ENCODE data around the gene LBP.

Gene LBP, protein sequence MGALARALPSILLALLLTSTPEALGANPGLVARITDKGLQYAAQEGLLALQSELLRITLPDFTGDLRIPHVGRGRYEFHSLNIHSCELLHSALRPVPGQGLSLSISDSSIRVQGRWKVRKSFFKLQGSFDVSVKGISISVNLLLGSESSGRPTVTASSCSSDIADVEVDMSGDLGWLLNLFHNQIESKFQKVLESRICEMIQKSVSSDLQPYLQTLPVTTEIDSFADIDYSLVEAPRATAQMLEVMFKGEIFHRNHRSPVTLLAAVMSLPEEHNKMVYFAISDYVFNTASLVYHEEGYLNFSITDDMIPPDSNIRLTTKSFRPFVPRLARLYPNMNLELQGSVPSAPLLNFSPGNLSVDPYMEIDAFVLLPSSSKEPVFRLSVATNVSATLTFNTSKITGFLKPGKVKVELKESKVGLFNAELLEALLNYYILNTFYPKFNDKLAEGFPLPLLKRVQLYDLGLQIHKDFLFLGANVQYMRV
- 0 reads per million in 9 experiments for total RNA-seq

- Mint-ChIP-seq H3K4me1 (ENCODE audit: low read depth in 2 of 2) (no peaks in the 10 kb centered on the region), H3K27me3 (peaks cover 20 to 58% of the 10 kb centered on the region in 2 donors), H3K27ac (no peak within 1 kb of the TSS), H3K36me3 (ENCODE audit: insufficient read depth) (no peaks in the 10 kb centered on the region), H3K4me3 (no peak within 1 kb of the TSS), H3K9me3 (no peaks in the 10 kb centered on the region)
- DNase-seq (no peak), ATAC-seq (replicated peaks) (no peak)
Measured at GRCh38 chr20:38346247-38346651, at the start of gene LBP. Gene LBP (plus strand): TSS chr20:38346482. CDS start chr20:38346517, 35 bp downstream.

GRCh38 chr20:38297916-38298674, 48.2 kb upstream of the LBP start:
- H3K36me3 Mint-ChIP-seq (ENCODE audit: insufficient read depth), result no peaks in the 10 kb centered on the region
- ATAC-seq (replicated peaks) (no peak), DNase-seq (no peak)
- no peak overlapping the region for H3K27ac Mint-ChIP-seq
- H3K9me3 Mint-ChIP-seq, result no peaks in the 10 kb centered on the region
- peaks cover 33 to 76% of the 10 kb centered on the region in 2 donors for H3K27me3 Mint-ChIP-seq
- H3K4me1 Mint-ChIP-seq (ENCODE audit: low read depth in 2 of 2), result peaks cover 0 to 2% of the 10 kb centered on the region in 2 donors
- no peak overlapping the region for H3K4me3 Mint-ChIP-seq

DNA sequence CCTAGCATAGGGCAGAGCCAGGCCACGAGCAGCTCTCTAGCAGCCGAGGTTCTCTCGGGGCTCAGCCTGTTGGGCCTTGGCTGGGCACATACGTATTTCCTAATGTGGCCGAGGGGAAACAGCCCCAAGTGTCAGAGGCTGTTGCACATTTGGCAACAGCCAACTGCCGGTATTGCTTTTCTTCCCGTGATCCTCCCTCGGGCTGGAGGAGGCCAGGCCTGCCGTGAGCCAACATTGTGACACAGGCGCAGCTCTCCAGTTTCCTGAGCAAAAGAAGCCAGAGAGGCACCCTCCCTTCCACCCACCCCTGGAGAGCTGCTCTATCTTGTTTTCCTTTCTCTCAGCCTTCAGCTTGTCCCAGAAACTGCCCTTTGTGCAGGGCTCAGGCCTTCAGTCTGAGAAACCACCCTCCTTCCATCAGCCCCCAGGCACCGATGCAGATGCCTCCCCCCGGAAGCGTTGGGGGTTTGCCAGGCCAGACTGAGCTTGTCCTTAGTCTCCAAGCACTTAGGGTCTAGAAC, 47.5 kb upstream of the LBP start:
- Mint-ChIP-seq H3K4me3 (no peak overlapping the region), H3K9me3 (no peaks in the 10 kb centered on the region), H3K27me3 (peaks cover 33 to 76% of the 10 kb centered on the region in 2 donors), H3K36me3 (ENCODE audit: insufficient read depth) (no peaks in the 10 kb centered on the region), H3K4me1 (ENCODE audit: low read depth in 2 of 2) (peaks cover 5 to 7% of the 10 kb centered on the region in 2 donors), H3K27ac (no peak overlapping the region)
- ATAC-seq (replicated peaks), result no peak
- DNase-seq, result no peak

GRCh38 chr20:38299963-38300362, 46.3 kb upstream of the LBP start:
- Mint-ChIP-seq H3K4me3 (no peak overlapping the region), H3K36me3 (ENCODE audit: insufficient read depth) (no peaks in the 10 kb centered on the region), H3K27me3 (peaks cover 44 to 76% of the 10 kb centered on the region in 2 donors), H3K9me3 (no peaks in the 10 kb centered on the region), H3K4me1 (ENCODE audit: low read depth in 2 of 2) (peaks cover 13 to 16% of the 10 kb centered on the region in 2 donors), H3K27ac (no peak overlapping the region)
- DNase-seq, result no peak
- ATAC-seq (replicated peaks), result no peak

- no peak overlapping the region for H3K27ac Mint-ChIP-seq
- no peak overlapping the region for H3K4me3 Mint-ChIP-seq
- no peaks in the 10 kb centered on the region for H3K36me3 Mint-ChIP-seq (ENCODE audit: insufficient read depth)
- peaks cover 49 to 76% of the 10 kb centered on the region in 2 donors for H3K27me3 Mint-ChIP-seq
- DNase-seq (no peak), ATAC-seq (replicated peaks) (no peak)
- H3K4me1 Mint-ChIP-seq (ENCODE audit: low read depth in 2 of 2), result peaks cover 13 to 17% of the 10 kb centered on the region in 2 donors
- no peaks in the 10 kb centered on the region for H3K9me3 Mint-ChIP-seq
Measured at GRCh38 chr20:38300438-38300837, 45.8 kb upstream of the LBP start.

- H3K4me3 Mint-ChIP-seq, result no peak overlapping the region
- no peaks in the 10 kb centered on the region for H3K36me3 Mint-ChIP-seq (ENCODE audit: insufficient read depth)
- peaks cover 13 to 17% of the 10 kb centered on the region in 2 donors for H3K4me1 Mint-ChIP-seq (ENCODE audit: low read depth in 2 of 2)
- ATAC-seq (replicated peaks) (no peak), DNase-seq (no peak)
- peaks cover 56 to 76% of the 10 kb centered on the region in 2 donors for H3K27me3 Mint-ChIP-seq
- no peaks in the 10 kb centered on the region for H3K9me3 Mint-ChIP-seq
- no peak overlapping the region for H3K27ac Mint-ChIP-seq
Measured at GRCh38 chr20:38301309-38301708, 45.0 kb upstream of the LBP start.

DNA sequence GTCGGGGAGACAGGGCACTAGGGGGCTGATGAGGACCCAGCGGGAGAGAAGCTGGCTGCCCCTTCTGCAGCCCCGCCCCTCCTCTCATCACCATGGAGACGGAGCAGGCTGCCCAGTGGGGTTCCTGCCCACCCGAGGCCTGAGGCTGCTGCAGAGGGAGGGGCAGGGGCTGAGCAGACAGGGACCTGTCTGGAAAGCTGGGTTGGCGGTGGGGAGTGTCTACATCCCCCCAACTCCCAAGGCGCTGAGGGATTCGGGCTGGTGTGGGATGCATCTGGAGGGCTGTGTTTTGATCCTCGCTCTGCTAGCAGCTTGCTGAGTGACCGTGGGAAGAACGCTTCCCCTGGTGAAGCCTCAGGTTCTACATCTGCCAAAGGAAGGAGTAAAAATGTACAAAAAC, 43.5 kb upstream of the LBP start:
- Mint-ChIP-seq H3K4me3 (no peak overlapping the region), H3K36me3 (ENCODE audit: insufficient read depth) (no peaks in the 10 kb centered on the region), H3K4me1 (ENCODE audit: low read depth in 2 of 2) (peaks cover 13 to 17% of the 10 kb centered on the region in 2 donors), H3K27ac (no peak overlapping the region), H3K27me3 (peaks cover 67 to 88% of the 10 kb centered on the region in 2 donors), H3K9me3 (no peaks in the 10 kb centered on the region)
- ATAC-seq (replicated peaks), result no peak
- no peak for DNase-seq

- Mint-ChIP-seq H3K4me1 (ENCODE audit: low read depth in 2 of 2) (peaks cover 13 to 17% of the 10 kb centered on the region in 2 donors), H3K36me3 (ENCODE audit: insufficient read depth) (no peaks in the 10 kb centered on the region), H3K9me3 (no peaks in the 10 kb centered on the region), H3K27me3 (peaks cover 67 to 85% of the 10 kb centered on the region in 2 donors), H3K4me3 (peak within 1 kb of the TSS in 1 of 2 donors; percentile 36), H3K27ac (no peak within 1 kb of the TSS)
- ATAC-seq (replicated peaks), result no peak
- no peak for DNase-seq
Measured at GRCh38 chr20:38303908-38304379, 42.3 kb upstream of the LBP start, which contains the start of gene BPI. Gene BPI (plus strand): TSS chr20:38304156. CDS start chr20:38304224, 68 bp downstream.

GRCh38 chr20:38304845-38305447, 41.3 kb upstream of the LBP start:
- peaks cover 13 to 17% of the 10 kb centered on the region in 2 donors for H3K4me1 Mint-ChIP-seq (ENCODE audit: low read depth in 2 of 2)
- H3K36me3 Mint-ChIP-seq (ENCODE audit: insufficient read depth), result no peaks in the 10 kb centered on the region
- no peak overlapping the region for H3K27ac Mint-ChIP-seq
- peak overlapping the region in 1 of 2 donors; percentile 36 for H3K4me3 Mint-ChIP-seq
- peaks cover 67 to 79% of the 10 kb centered on the region in 2 donors for H3K27me3 Mint-ChIP-seq
- no peaks in the 10 kb centered on the region for H3K9me3 Mint-ChIP-seq
- no peak for DNase-seq
- ATAC-seq (replicated peaks), result no peak

DNA sequence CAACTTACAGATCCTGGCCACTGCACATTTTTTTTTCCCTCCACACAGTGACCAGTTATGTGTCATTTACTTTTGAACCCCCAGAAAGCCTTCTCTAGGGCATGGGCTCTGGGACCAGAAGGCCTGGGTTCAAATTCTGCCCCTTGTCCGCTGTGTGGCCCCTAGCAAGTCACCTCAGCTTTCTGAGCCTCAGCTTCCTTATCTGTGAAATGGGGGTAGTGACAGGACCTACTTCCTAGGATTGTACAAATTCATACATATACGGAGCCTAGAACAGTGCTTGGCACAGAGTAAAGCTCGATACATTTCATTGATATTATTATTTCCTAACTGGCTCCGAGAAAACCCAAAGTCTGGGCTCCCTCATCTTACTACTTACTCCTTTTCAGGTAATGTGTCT, 40.7 kb upstream of the LBP start:
- Mint-ChIP-seq H3K36me3 (ENCODE audit: insufficient read depth) (no peaks in the 10 kb centered on the region), H3K9me3 (no peaks in the 10 kb centered on the region), H3K27ac (no peak overlapping the region), H3K27me3 (peaks cover 66 to 79% of the 10 kb centered on the region in 2 donors), H3K4me1 (ENCODE audit: low read depth in 2 of 2) (peaks cover 13 to 17% of the 10 kb centered on the region in 2 donors), H3K4me3 (no peak overlapping the region)
- DNase-seq (no peak), ATAC-seq (replicated peaks) (no peak)

- H3K27ac Mint-ChIP-seq, result no peak overlapping the region
- no peak for DNase-seq
- H3K4me3 Mint-ChIP-seq, result no peak overlapping the region
- peaks cover 13 to 17% of the 10 kb centered on the region in 2 donors for H3K4me1 Mint-ChIP-seq (ENCODE audit: low read depth in 2 of 2)
- no peak for ATAC-seq (replicated peaks)
- peaks cover 69 to 79% of the 10 kb centered on the region in 2 donors for H3K27me3 Mint-ChIP-seq
- H3K9me3 Mint-ChIP-seq, result no peaks in the 10 kb centered on the region
- H3K36me3 Mint-ChIP-seq (ENCODE audit: insufficient read depth), result no peaks in the 10 kb centered on the region
Measured at GRCh38 chr20:38306379-38306778, 39.9 kb upstream of the LBP start.

DNA sequence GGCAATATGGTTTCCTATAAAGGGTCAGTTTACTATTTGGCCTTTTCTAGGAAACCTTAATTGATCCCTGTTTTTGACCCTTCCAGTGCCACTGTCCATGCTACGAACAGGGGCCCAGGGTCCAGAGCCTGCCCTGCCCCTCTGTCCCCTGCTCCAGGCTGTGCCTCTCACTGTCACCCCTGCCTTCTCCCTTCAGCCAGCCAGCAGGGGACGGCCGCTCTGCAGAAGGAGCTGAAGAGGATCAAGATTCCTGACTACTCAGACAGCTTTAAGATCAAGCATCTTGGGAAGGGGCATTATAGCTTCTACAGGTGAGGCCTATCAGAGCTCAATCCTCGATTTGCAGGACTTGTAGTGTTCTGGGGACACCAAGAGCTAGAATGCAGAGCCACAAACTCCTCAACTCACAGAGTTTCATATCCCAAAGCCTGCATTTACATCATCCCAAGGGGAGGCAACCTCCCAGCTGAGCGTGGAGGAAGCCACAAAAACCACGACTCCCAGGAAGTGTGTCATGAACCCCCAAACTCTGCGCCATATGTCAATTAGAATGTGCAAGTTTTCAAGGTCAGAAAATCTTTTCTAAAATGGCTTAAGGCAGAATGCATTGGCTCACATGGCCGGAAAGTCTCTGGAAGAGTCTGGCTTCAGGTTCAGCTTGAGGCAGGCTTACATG, 38.8 kb upstream of the LBP start:
- H3K27me3 Mint-ChIP-seq, result peaks cover 63 to 79% of the 10 kb centered on the region in 2 donors
- no peak overlapping the region for H3K4me3 Mint-ChIP-seq
- H3K27ac Mint-ChIP-seq, result no peak overlapping the region
- H3K36me3 Mint-ChIP-seq (ENCODE audit: insufficient read depth), result no peaks in the 10 kb centered on the region
- no peak for DNase-seq
- H3K9me3 Mint-ChIP-seq, result no peaks in the 10 kb centered on the region
- H3K4me1 Mint-ChIP-seq (ENCODE audit: low read depth in 2 of 2), result peaks cover 13 to 17% of the 10 kb centered on the region in 2 donors
- ATAC-seq (replicated peaks), result no peak
